K562 (cell line): ENCODE measurements around the gene DYNLT2. TPM values are rescaled to one million over a fixed set of nuclear protein-coding genes. Genes with fewer than 3 reads are reported as not detected.

ENCODE experiments used
- ATAC-seq: fragments of 200-7000 bp; cut with Tn5 transposase; 3 replicates; pipeline ENCODE4 v1.9.1; 2020; ENCODE audit warnings: moderate library complexity
- BruUV-seq: library from RNA; stranded (reverse); fragments of 400-500 nt; replicated peaks from 2 replicates; lab custom pipeline; 2021; lab: Mats Ljungman, UMichigan
- CTCF ChIA-PET: fragments of 300-600 bp; formaldehyde crosslinking; extraction: SDS; loops from one replicate; lab custom pipeline; 2021; ENCODE audit warnings: low intra/inter-chr PET ratio; lab: Yijun Ruan, JAX
- POLR2A ChIA-PET: fragments of 300-600, 350-650 bp; sonication (Branson Sonifier 250); formaldehyde crosslinking; extraction: SDS; loops from one replicate; lab custom pipeline; 2021; ENCODE audit warnings: antibody characterized with exemption, inconsistent platforms; lab: Yijun Ruan, JAX
- DNase-seq, 4 experiments: peaks; one replicate each; pipeline versions ENCODE4 v3.0.0 to v3.0.0-alpha.2; 2011 to 2018; ENCODE audit warnings: low spot score in 3 of 4, mixed read lengths in 3 of 4; ENCODE audit errors: extremely low read depth in 1 of 4
- FAIRE-seq: peaks from 2 replicates; lab custom pipeline; 2011; peaks lifted over from hg19 to GRCh38; lab: Jason Lieb, UNC
- H2AFZ ChIP-seq: 2 replicates; pipeline ENCODE4 v1.6.0; 2011; ENCODE audit warnings: low read depth, low read length, control low read depth, inconsistent platforms
- H3K27ac ChIP-seq: fragments of 200-600 bp; 3 replicates; pipeline ENCODE4 v1.8.0; 2011; ENCODE audit warnings: low read depth, mild to moderate bottlenecking, control low read depth, inconsistent platforms, low read length, moderate library complexity, mixed read lengths; ENCODE audit errors: extremely low read depth
- H3K27me3 ChIP-seq, 2 experiments: fragments of 300-600 bp in 1 of 2; 2 replicates in 1 of 2; 3 replicates in 1 of 2; pipeline versions ENCODE4 v1.6.0 to v1.8.0; 2011; ENCODE audit warnings: inconsistent platforms in 2 of 2, low read length in 2 of 2, mild to moderate bottlenecking in 1 of 2, mixed read lengths in 1 of 2, moderate library complexity in 1 of 2; ENCODE audit not compliant: control insufficient read depth in 2 of 2, insufficient read depth in 2 of 2
- H3K36me3 ChIP-seq: fragments of 300-600 bp; 3 replicates; pipeline ENCODE4 v1.8.0; 2011; ENCODE audit warnings: mild to moderate bottlenecking, low read length, inconsistent platforms; ENCODE audit not compliant: control insufficient read depth, insufficient read depth
- H3K4me1 ChIP-seq, 2 experiments: fragments of 200-600 bp in 1 of 2; replicated peaks in 1 of 2; 2 replicates in 1 of 2; 3 replicates in 1 of 2; pipeline versions ENCODE4 v1.5.1 to v1.8.0; 2011; ENCODE audit warnings: inconsistent platforms in 2 of 2, low read length in 2 of 2, mild to moderate bottlenecking in 1 of 2, mixed read lengths in 1 of 2, moderate library complexity in 1 of 2; ENCODE audit not compliant: control insufficient read depth in 2 of 2, insufficient read depth in 2 of 2
- H3K4me2 ChIP-seq: 2 replicates; pipeline ENCODE4 v1.6.1; 2011; ENCODE audit warnings: low read length, control low read depth, inconsistent platforms, mixed read lengths; ENCODE audit not compliant: insufficient read depth
- H3K4me3 ChIP-seq: fragments of 200-600 bp; sonication (generic), shearing (Covaris generic); 2 replicates; pipeline ENCODE4 v1.5.1; 2016; ENCODE audit warnings: control low read depth, inconsistent platforms
- H3K79me2 ChIP-seq: fragments of 200-600 bp; 3 replicates; pipeline ENCODE4 v1.8.0; 2011; ENCODE audit warnings: low read length, inconsistent platforms; ENCODE audit not compliant: control insufficient read depth, insufficient read depth
- H3K9ac ChIP-seq, 2 experiments: 2 replicates each; pipeline versions ENCODE4 v1.6.0 to v1.6.1; 2011; ENCODE audit warnings: low read depth in 2 of 2, low read length in 2 of 2, control low read depth in 1 of 2, inconsistent platforms in 1 of 2, mild to moderate bottlenecking in 1 of 2, mixed read lengths in 1 of 2; ENCODE audit not compliant: insufficient read depth in 1 of 2
- H3K9me1 ChIP-seq: one replicate; pipeline ENCODE4 v1.6.0; 2011; ENCODE audit warnings: inconsistent platforms, mild to moderate bottlenecking, low read length, moderate library complexity; ENCODE audit not compliant: control insufficient read depth, insufficient read depth
- H3K9me3 ChIP-seq: replicated peaks from 2 replicates; pipeline ENCODE4 v1.5.1; 2011; ENCODE audit warnings: low read depth, low read length, inconsistent platforms; ENCODE audit not compliant: control insufficient read depth, insufficient read depth
- H4K20me1 ChIP-seq: replicated peaks from 2 replicates; pipeline ENCODE4 v1.6.1; 2011; ENCODE audit warnings: low read length, inconsistent platforms, mixed read lengths; ENCODE audit not compliant: control insufficient read depth, insufficient read depth
- ATF7 ChIP-seq: fragments of 450-650 bp; IDR thresholded peaks from 2 replicates; pipeline ENCODE4 v1.7.1; 2014; ENCODE audit warnings: mild to moderate bottlenecking, moderate library complexity
- HCFC1 ChIP-seq: IDR thresholded peaks from 2 replicates; pipeline ENCODE4 v1.6.1; 2012; ENCODE audit warnings: low read depth, low read length, improper control_type of control experiment
- HMG20A ChIP-seq: fragments of 450-650 bp; formaldehyde crosslinking; conservative IDR thresholded peaks from 2 replicates; pipeline ENCODE4 v1.4.0; 2020; ENCODE audit warnings: mild to moderate bottlenecking, mixed read lengths
- LEF1 ChIP-seq: fragments of 450-650 bp; IDR thresholded peaks from 2 replicates; pipeline ENCODE4 v1.6.1; 2016; ENCODE audit warnings: mild to moderate bottlenecking
- MAFG ChIP-seq: fragments of 450-650 bp; conservative IDR thresholded peaks from 2 replicates; pipeline ENCODE4 v1.6.1; 2016; ENCODE audit warnings: missing genetic modification characterization, missing compliant biosample characterization
- PCBP1 ChIP-seq: fragments of 200-400 bp; formaldehyde crosslinking; IDR thresholded peaks from 2 replicates; pipeline ENCODE4 v1.6.1; 2018; ENCODE audit warnings: mild to moderate bottlenecking, low read depth, low read length; ENCODE audit not compliant: poor library complexity, severe bottlenecking
- PHF8 ChIP-seq: fragments of 200-600 bp; sonication (generic); IDR thresholded peaks from 2 replicates; pipeline ENCODE4 v1.6.1; 2012; ENCODE audit warnings: mixed run types, mild to moderate bottlenecking, inconsistent platforms, low read length, moderate library complexity, borderline replicate concordance
- SMAD3 ChIP-seq: fragments of 450-650 bp; formaldehyde crosslinking; conservative IDR thresholded peaks from 2 replicates; pipeline ENCODE4 v1.4.0; 2020; ENCODE audit warnings: mild to moderate bottlenecking
- TSC22D4 ChIP-seq: fragments of 450-650 bp; IDR thresholded peaks from 2 replicates; pipeline ENCODE4 v1.6.1; 2016; ENCODE audit warnings: missing genetic modification characterization, missing biosample characterization, control low read depth
- ZFPM2 ChIP-seq: fragments of 250-450 bp; sonication (Bioruptor Pico); IDR thresholded peaks from 2 replicates; pipeline ENCODE4 v1.5.1; 2022; ENCODE audit warnings: mild to moderate bottlenecking
- ZNF140 ChIP-seq: fragments of 250-450 bp; sonication (Bioruptor Pico); IDR thresholded peaks from 2 replicates; pipeline ENCODE4 v1.8.0; 2021; ENCODE audit warnings: moderate library complexity, mild to moderate bottlenecking, inconsistent platforms
- in situ Hi-C: fragments of 300-500 bp; cut with MboI; formaldehyde crosslinking; loops from 4 replicates; pipeline ENCODE4 v1.15.0; 2018; ENCODE audit warnings: inconsistent platforms, mixed read lengths
- intact Hi-C: fragments of 100-400 bp; cut with micrococcal nuclease; formaldehyde crosslinking; loops from 2 replicates; pipeline ENCODE4 v1.14.2; 2022
- polyA plus RNA-seq, 8 experiments: library from polyadenylated mRNA; depleted of rRNA in 4 of 8; stranded (reverse) in 5 of 8; unstranded in 3 of 8; fragments of >200 nt; fragmentation: Nextera tagmentation in 2 of 8; fragmentation: Illumina TruSeq in 1 of 8; extraction: Ambion mirVana in 2 of 8; extraction: Trizol in 1 of 8; gene quantifications; 2 replicates each; pipeline versions ENCODE4 v1.2.1 to v1.2.3, GENCODE V29; 2011 to 2014; ENCODE audit warnings: inconsistent platforms in 1 of 8, missing spikeins in 1 of 8
- total RNA-seq, 7 experiments: library from RNA; depleted of rRNA in 6 of 7; stranded (reverse); fragments of >200 nt in 6 of 7; fragmentation: Illumina TruSeq in 2 of 7; extraction: Trizol in 2 of 7; gene quantifications; 2 replicates each; pipeline versions ENCODE4 v1.2.1 to v1.2.3, GENCODE V29; 2011 to 2021; ENCODE audit warnings: low replicate concordance in 1 of 7
- TF ChIP-seq, protein P1 (sequence below): sonication (generic); formaldehyde crosslinking; IDR thresholded peaks from 2 replicates; pipeline ENCODE4 v1.8.0; 2022; ENCODE audit warnings: missing genetic modification reagents, mild to moderate bottlenecking, moderate library complexity, borderline replicate concordance
- TF ChIP-seq, protein P2 (sequence below): fragments of 250-450 bp; sonication (Bioruptor Pico); IDR thresholded peaks from 2 replicates; pipeline ENCODE4 v1.5.0; 2020; ENCODE audit warnings: mild to moderate bottlenecking, borderline replicate concordance

Gene DYNLT2
- total and polyA plus RNA-seq, 9 of the 15 experiments (the other 6 are each of a cell fraction or from before 2014, with no cell fraction given) = 2.0 to 12.8 (median 6.3) TPM

DNA sequence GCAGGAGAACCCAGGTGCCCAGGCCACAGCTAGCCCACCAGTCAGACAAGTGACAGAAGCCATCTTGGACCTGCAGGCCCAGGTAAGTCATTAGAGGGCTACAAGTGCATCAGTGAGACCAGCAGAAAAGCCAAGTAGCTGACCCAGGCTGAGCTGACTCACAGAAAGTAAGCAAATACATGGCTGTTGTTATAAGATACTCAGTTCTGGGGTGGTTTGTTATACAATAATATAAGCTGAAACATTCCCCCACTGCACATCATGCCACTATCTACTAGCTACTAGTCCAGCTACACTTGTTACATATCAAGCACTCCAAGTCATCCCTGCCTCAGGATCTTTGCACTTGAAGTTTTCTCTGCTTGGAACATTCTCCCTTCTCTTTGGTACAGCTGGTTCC lies 10.0 kb downstream of the DYNLT2 start:
- TF ChIP-seq HCFC1 = no peak
- TF ChIP-seq ZNF140 (CRISPR knock-in tag) = no peak
- no peak for TF ChIP-seq ATF7
- TF ChIP-seq MAFG = no peak
- TF ChIP-seq HMG20A (CRISPR knock-in tag) = no peak
- no peak for TF ChIP-seq PCBP1
- TF ChIP-seq LEF1 = no peak
- TF ChIP-seq, protein P1, sequence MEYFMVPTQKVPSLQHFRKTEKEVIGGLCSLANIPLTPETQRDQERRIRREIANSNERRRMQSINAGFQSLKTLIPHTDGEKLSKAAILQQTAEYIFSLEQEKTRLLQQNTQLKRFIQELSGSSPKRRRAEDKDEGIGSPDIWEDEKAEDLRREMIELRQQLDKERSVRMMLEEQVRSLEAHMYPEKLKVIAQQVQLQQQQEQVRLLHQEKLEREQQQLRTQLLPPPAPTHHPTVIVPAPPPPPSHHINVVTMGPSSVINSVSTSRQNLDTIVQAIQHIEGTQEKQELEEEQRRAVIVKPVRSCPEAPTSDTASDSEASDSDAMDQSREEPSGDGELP (CRISPR knock-in tag) = no peak
- TF ChIP-seq, protein P2, sequence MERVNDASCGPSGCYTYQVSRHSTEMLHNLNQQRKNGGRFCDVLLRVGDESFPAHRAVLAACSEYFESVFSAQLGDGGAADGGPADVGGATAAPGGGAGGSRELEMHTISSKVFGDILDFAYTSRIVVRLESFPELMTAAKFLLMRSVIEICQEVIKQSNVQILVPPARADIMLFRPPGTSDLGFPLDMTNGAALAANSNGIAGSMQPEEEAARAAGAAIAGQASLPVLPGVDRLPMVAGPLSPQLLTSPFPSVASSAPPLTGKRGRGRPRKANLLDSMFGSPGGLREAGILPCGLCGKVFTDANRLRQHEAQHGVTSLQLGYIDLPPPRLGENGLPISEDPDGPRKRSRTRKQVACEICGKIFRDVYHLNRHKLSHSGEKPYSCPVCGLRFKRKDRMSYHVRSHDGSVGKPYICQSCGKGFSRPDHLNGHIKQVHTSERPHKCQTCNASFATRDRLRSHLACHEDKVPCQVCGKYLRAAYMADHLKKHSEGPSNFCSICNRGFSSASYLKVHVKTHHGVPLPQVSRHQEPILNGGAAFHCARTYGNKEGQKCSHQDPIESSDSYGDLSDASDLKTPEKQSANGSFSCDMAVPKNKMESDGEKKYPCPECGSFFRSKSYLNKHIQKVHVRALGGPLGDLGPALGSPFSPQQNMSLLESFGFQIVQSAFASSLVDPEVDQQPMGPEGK (CRISPR knock-in tag) = no peak
- TF ChIP-seq ZFPM2 (CRISPR knock-in tag) = no peak
- TF ChIP-seq PHF8 = no peak
- no peak for TF ChIP-seq SMAD3
- TF ChIP-seq TSC22D4 (tag) = no peak
- POLR2A ChIA-PET = interaction anchor here (0.5 to 2.7 kb wide), 7 partner anchors 10 to 914 kb away, joined by 3 to 27 read pairs (median 4); partner anchors contain the start of genes C6orf120, DYNLT2, ERMARD and WDR27

More for the DNA sequence above, 10.0 kb downstream of the DYNLT2 start:
- Histone ChIP-seq H3K4me3 (no peak overlapping the region), H3K4me2 (no peak overlapping the region), H3K36me3 (no peaks in the 10 kb centered on the region), H3K79me2 (no peaks in the 10 kb centered on the region), H3K27me3 (no peaks in the 10 kb centered on the region), H3K9ac (no peak overlapping the region), H4K20me1 (no peaks in the 10 kb centered on the region), H3K27ac (no peak overlapping the region), H3K9me3 (peaks cover 3% of the 10 kb centered on the region; the same call in 1 of the 2 replicates), H3K4me1 (no peaks in the 10 kb centered on the region), H3K9me1 (no peaks in the 10 kb centered on the region), H2AFZ (0 out of 2 replicates have a peak overlapping the region, but pooled peaks have one; percentile 22)
- DNase-seq = no peak
- no peak for FAIRE-seq
- BruUV-seq = no TSS peak
- in situ Hi-C loops = no loop called here
- CTCF ChIA-PET = no interaction called here
- intact Hi-C loops = no loop called here
- peak; percentile 28; the same call in 2 of the 3 replicates for ATAC-seq
